Neural cell (in vitro differentiated cells): Measurements from ENCODE around the gene PSME3IP1.

Experiments
- EP300 ChIP-seq: fragments of 450-650 bp; conservative IDR thresholded peaks from 2 replicates; pipeline ENCODE4 v1.6.1; 2014; ENCODE audit warnings: antibody characterized with exemption, mild to moderate bottlenecking, moderate library complexity; ENCODE audit not compliant: poor library complexity, severe bottlenecking
- EZH2 ChIP-seq: fragments of 200-600, 300-800 bp; shearing (Covaris generic), sonication (generic); IDR thresholded peaks from 2 replicates; pipeline ENCODE4 v1.6.1; 2014; ENCODE audit warnings: antibody characterized with exemption, low read length, borderline replicate concordance, mild to moderate bottlenecking; ENCODE audit not compliant: insufficient read depth, poor library complexity, severe bottlenecking
- MXI1 ChIP-seq: fragments of 450-650 bp; conservative IDR thresholded peaks from 2 replicates; pipeline ENCODE4 v1.6.1; 2014; ENCODE audit warnings: antibody characterized with exemption, mild to moderate bottlenecking; ENCODE audit not compliant: poor library complexity, severe bottlenecking
- POLR2AphosphoS5 ChIP-seq: IDR thresholded peaks from 2 replicates; pipeline ENCODE4 v1.6.1; 2012
- TAF1 ChIP-seq: IDR thresholded peaks from 2 replicates; pipeline ENCODE4 v1.6.1; 2012; ENCODE audit warnings: low read depth
- TF ChIP-seq, protein P1 (sequence below): fragments of 450-650 bp; IDR thresholded peaks from 2 replicates; pipeline ENCODE4 v1.5.1; 2014; ENCODE audit warnings: antibody characterized with exemption, mild to moderate bottlenecking, moderate library complexity; ENCODE audit not compliant: poor library complexity, severe bottlenecking
- TF ChIP-seq, protein P2 (sequence below): IDR thresholded peaks from 2 replicates; pipeline ENCODE4 v1.6.1; 2012; ENCODE audit warnings: borderline replicate concordance

DNA sequence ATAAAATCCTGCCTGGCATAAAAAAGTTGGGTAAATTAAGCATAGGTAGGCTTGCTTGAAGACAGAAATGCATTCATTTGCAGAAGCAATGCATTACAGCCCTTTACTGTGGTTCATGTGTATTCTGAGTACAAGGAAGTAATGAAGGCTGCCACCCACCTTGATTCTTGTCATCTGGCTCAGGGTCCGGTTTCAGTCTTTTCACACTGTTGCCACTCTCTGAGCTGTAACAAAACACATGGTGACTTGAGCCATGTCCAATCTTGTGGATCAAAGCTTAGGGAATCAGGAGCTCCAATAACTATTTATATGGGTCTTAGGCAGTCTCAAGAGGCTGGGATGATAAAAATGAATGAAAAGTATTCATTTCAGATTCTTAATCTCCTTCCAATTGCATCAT, 22.0 kb downstream of the PSME3IP1 start:
- TF ChIP-seq EZH2 (no peak), MXI1 (no peak), POLR2AphosphoS5 (no peak), TAF1 (no peak), EP300 (no peak)
- TF ChIP-seq, protein P1, sequence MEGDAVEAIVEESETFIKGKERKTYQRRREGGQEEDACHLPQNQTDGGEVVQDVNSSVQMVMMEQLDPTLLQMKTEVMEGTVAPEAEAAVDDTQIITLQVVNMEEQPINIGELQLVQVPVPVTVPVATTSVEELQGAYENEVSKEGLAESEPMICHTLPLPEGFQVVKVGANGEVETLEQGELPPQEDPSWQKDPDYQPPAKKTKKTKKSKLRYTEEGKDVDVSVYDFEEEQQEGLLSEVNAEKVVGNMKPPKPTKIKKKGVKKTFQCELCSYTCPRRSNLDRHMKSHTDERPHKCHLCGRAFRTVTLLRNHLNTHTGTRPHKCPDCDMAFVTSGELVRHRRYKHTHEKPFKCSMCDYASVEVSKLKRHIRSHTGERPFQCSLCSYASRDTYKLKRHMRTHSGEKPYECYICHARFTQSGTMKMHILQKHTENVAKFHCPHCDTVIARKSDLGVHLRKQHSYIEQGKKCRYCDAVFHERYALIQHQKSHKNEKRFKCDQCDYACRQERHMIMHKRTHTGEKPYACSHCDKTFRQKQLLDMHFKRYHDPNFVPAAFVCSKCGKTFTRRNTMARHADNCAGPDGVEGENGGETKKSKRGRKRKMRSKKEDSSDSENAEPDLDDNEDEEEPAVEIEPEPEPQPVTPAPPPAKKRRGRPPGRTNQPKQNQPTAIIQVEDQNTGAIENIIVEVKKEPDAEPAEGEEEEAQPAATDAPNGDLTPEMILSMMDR = no peak
- TF ChIP-seq, protein P2, sequence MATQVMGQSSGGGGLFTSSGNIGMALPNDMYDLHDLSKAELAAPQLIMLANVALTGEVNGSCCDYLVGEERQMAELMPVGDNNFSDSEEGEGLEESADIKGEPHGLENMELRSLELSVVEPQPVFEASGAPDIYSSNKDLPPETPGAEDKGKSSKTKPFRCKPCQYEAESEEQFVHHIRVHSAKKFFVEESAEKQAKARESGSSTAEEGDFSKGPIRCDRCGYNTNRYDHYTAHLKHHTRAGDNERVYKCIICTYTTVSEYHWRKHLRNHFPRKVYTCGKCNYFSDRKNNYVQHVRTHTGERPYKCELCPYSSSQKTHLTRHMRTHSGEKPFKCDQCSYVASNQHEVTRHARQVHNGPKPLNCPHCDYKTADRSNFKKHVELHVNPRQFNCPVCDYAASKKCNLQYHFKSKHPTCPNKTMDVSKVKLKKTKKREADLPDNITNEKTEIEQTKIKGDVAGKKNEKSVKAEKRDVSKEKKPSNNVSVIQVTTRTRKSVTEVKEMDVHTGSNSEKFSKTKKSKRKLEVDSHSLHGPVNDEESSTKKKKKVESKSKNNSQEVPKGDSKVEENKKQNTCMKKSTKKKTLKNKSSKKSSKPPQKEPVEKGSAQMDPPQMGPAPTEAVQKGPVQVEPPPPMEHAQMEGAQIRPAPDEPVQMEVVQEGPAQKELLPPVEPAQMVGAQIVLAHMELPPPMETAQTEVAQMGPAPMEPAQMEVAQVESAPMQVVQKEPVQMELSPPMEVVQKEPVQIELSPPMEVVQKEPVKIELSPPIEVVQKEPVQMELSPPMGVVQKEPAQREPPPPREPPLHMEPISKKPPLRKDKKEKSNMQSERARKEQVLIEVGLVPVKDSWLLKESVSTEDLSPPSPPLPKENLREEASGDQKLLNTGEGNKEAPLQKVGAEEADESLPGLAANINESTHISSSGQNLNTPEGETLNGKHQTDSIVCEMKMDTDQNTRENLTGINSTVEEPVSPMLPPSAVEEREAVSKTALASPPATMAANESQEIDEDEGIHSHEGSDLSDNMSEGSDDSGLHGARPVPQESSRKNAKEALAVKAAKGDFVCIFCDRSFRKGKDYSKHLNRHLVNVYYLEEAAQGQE = no peak
